Mucosa of descending colon (tissue), 3 donors: Measurements from ENCODE around the gene TTC39B. TPM values are rescaled to one million over a fixed set of nuclear protein-coding genes. Genes with fewer than 3 reads are reported as not detected.
A peak's percentile ranks its signal among the peaks of the same experiment; 100 is the strongest.

Source experiments
- ATAC-seq: fragments of 200-7000 bp; cut with Tn5 transposase; one replicate; pipeline ENCODE4 v1.9.1; 2020; ENCODE audit warnings: mild to moderate bottlenecking, moderate library complexity
- DNase-seq, 3 donors: peaks; one replicate each; pipeline ENCODE4 v3.0.0-alpha.2; 2020
- H3K36me3 ChIP-seq: fragments of 200-600 bp; one replicate; pipeline ENCODE4 v1.8.0; 2021; ENCODE audit warnings: low read depth, mild to moderate bottlenecking
- H3K4me1 ChIP-seq: fragments of 200-600 bp; one replicate; pipeline ENCODE4 v1.8.0; 2021; ENCODE audit warnings: low read depth, mild to moderate bottlenecking
- H3K4me3 ChIP-seq: fragments of 200-600 bp; one replicate; pipeline ENCODE4 v1.8.0; 2021; ENCODE audit warnings: mild to moderate bottlenecking
- H3K9me3 ChIP-seq: fragments of 200-600 bp; one replicate; pipeline ENCODE4 v1.8.0; 2021; ENCODE audit warnings: mild to moderate bottlenecking
- CTCF ChIP-seq: fragments of 200-600 bp; IDR thresholded peaks from one replicate; pipeline ENCODE4 v1.8.0; 2022; ENCODE audit warnings: antibody characterized with exemption, mild to moderate bottlenecking
- intact Hi-C, 2 donors: fragments of 100-400 bp; cut with DNase I in 1 of 2; cut with micrococcal nuclease in 1 of 2; formaldehyde crosslinking; loops; one replicate each; pipeline versions ENCODE4 v1.11.0 to v1.11.1; 2022; cut with DNase I, micrococcal nuclease
- total RNA-seq, 3 donors: library from RNA; stranded (reverse); fragmentation: NEBNext Ultra II Directional in 2 of 3; extraction: Animal tissue kit (Norgen Biotek cat#: 25700) in 2 of 3; gene quantifications; one replicate each; pipeline versions ENCODE4 v1.2.1 to v1.2.4, GENCODE V29; 2021 to 2023
- donor health status: DM: no; HTN: no; CAD: no; lungs with moderate emphysema.
- donor health status: DM: no; HTN: no; CAD: no.
- donor health status: DM: no; HTN: yes; CAD: no.

TTC39B gene
- total RNA-seq, 3 donors from 2014 or later = 36.9 to 48.0 (median 43.8) TPM

- H3K36me3 ChIP-seq = no peaks in the 10 kb centered on the region
- intact Hi-C loops = loop anchor here in 1 of 2 donors (10.0 kb wide), 1 partner anchor 206 kb away; the partner anchor contains the start of gene SNAPC3
- ATAC-seq (peak; percentile 82), DNase-seq (no peak)
- H3K4me3 ChIP-seq = no peak overlapping the region
- no peaks in the 10 kb centered on the region for H3K9me3 ChIP-seq
- peaks cover 16% of the 10 kb centered on the region for H3K4me1 ChIP-seq
- TF ChIP-seq CTCF = no peak
These were observed 88.0 kb downstream of the TTC39B start for GRCh38 chr9:15218994-15219393.

- no peak for DNase-seq
- intact Hi-C loops = loop anchor here in 1 of 2 donors (10.0 kb wide), 1 partner anchor 212 kb away; the partner anchor contains the start of gene SNAPC3
These were observed 93.8 kb downstream of the TTC39B start for GRCh38 chr9:15213249-15213648.

DNA sequence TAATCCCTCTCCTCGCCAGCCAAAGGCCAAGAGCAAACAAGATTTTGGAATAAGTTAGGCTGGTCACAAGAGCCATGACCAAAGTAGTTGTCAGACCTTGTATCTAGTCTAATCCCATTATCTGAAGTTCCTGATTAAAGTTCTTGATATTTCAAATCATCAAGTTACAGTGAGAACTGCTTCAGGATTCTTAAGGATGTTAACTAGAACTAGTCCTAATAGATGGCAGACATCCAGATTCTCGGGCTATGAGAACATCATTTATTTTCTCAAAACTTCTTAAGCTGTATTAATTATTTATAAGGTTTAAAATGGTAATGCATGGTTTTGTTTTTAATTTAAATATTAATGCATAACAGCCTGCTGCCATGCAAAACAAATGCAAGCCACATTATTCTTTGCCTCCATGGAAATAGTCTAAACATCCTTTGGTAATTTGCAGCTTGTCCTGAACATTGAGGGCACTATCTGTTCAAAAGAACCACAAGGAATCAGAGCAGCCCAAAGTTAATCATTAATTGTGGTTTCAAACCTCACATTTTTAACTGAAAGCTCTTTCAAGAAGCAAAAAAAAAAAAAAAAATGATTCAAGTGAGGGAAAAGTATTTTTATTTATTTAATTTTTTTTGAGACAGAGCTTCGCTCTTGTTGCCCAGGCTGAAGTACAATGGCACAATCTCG is 95.1 kb downstream of the TTC39B start:
- intact Hi-C loops = loop anchor here in 1 of 2 donors (10.0 kb wide), 1 partner anchor 213 kb away; the partner anchor contains the start of gene SNAPC3
- no peak for TF ChIP-seq CTCF
- Histone ChIP-seq H3K4me1 (peaks cover 10% of the 10 kb centered on the region), H3K36me3 (no peaks in the 10 kb centered on the region), H3K4me3 (no peak overlapping the region), H3K9me3 (no peaks in the 10 kb centered on the region)
- ATAC-seq (no peak), DNase-seq (no peak)

More at GRCh38 chr9:15213249-15213648, 93.8 kb downstream of the TTC39B start:
- H3K9me3 ChIP-seq = no peaks in the 10 kb centered on the region
- H3K4me1 ChIP-seq = peaks cover 11% of the 10 kb centered on the region
- peak; percentile 36 for ATAC-seq
- H3K36me3 ChIP-seq = no peaks in the 10 kb centered on the region
- no peak overlapping the region for H3K4me3 ChIP-seq
- TF ChIP-seq CTCF = no peak

GRCh38 chr9:15211160-15211814 is 95.7 kb downstream of the TTC39B start:
- intact Hi-C loops = loop anchor here in 1 of 2 donors (10.0 kb wide), 1 partner anchor 214 kb away; the partner anchor contains the start of gene SNAPC3
- peaks cover 10% of the 10 kb centered on the region for H3K4me1 ChIP-seq
- peak in 1 of 3 donors; percentile 90 for DNase-seq
- H3K36me3 ChIP-seq = no peaks in the 10 kb centered on the region
- no peak overlapping the region for H3K4me3 ChIP-seq
- no peaks in the 10 kb centered on the region for H3K9me3 ChIP-seq
- TF ChIP-seq CTCF = peak; percentile 81
- peak; percentile 87 for ATAC-seq

DNA sequence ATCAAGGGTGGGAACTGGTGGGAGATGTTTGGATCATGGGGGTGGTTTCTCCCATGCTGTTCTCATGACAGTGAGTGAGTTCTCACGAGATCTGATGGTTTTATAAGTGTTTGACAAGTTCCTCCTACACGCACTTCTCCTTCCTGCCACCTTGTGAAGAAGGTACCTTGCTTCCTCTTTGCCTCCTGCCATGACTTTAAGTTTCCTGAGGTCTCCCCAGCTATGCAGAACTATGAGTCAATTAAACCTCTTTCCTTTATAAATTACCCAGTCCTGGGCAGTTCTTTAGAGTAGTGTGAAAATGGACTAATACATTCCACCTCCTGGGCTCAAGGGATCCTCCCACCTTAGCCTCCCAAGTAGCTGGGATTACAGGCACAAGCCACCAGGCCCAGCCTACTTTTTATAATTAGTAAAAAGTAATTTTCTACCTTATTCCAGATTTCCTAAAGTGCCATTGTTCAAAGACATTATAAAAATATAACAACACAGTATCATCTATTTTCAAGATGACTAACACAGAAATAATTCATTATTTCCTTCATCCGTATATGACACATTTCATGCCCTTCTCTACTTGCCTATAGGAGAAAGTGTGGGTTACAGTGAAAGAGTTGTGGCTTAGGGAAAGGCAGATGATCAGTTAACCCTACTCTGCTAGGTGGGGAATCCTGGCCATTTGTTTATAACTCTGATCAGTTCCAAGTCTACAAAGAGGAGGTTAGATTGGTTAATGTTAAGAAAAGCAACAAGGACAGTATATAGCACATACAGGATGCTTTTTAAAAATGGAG is 99.9 kb downstream of the TTC39B start:
- no peak for TF ChIP-seq CTCF
- DNase-seq (no peak), ATAC-seq (no peak)
- intact Hi-C loops = no loop called here
- Histone ChIP-seq H3K9me3 (no peaks in the 10 kb centered on the region), H3K36me3 (no peaks in the 10 kb centered on the region), H3K4me1 (peaks cover 7% of the 10 kb centered on the region), H3K4me3 (no peak overlapping the region)
